OCI-LY7 (cell line): ENCODE results near the gene AGFG1. TPM values are rescaled to one million over a fixed set of nuclear protein-coding genes. Genes with fewer than 3 reads are reported as not detected.
"Not testable (repeated sequence)": the region's sequence is repeated elsewhere in the genome, so short reads cannot be mapped to it uniquely, and the experiment has no call there.

ENCODE experiments used
- BruUV-seq: library from RNA; stranded (reverse); fragments of 400-500 nt; replicated peaks from 2 replicates; lab custom pipeline; 2021; lab: Mats Ljungman, UMichigan
- CTCF ChIA-PET: fragments of 300-600 bp; sonication (Branson Sonifier 250); formaldehyde crosslinking; loops from one replicate; lab custom pipeline; 2022; ENCODE audit warnings: antibody characterized with exemption; ENCODE audit not compliant: unreplicated experiment; lab: Charles Lee
- POLR2A ChIA-PET: fragments of 300-600 bp; sonication (Branson Sonifier 250); formaldehyde crosslinking; loops from one replicate; lab custom pipeline; 2022; ENCODE audit warnings: antibody characterized with exemption; lab: Charles Lee
- DNase-seq: peaks from one replicate; pipeline ENCODE4 v3.0.0-alpha.2; 2015; ENCODE audit warnings: low spot score
- H2AFZ ChIP-seq: fragments of 200-600 bp; sonication (generic), shearing (Covaris generic); 2 replicates; pipeline ENCODE4 v1.6.1; 2014; ENCODE audit warnings: mild to moderate bottlenecking, antibody characterized with exemption, low read length, moderate library complexity
- H3K27ac ChIP-seq: fragments of 200-600 bp; sonication (generic); 2 replicates; pipeline ENCODE4 v1.5.1; 2014; ENCODE audit warnings: mixed run types, low read depth, mild to moderate bottlenecking, moderate library complexity, low read length, inconsistent platforms; ENCODE audit not compliant: poor library complexity, severe bottlenecking
- H3K36me3 ChIP-seq: fragments of 200-600 bp; sonication (generic); 2 replicates; pipeline ENCODE4 v1.6.1; 2014; ENCODE audit warnings: mild to moderate bottlenecking, antibody characterized with exemption, low read length, moderate library complexity, mixed read lengths; ENCODE audit not compliant: insufficient read depth
- H3K4me1 ChIP-seq: fragments of 200-600 bp; sonication (generic); 2 replicates; pipeline ENCODE4 v1.5.1; 2014; ENCODE audit warnings: mild to moderate bottlenecking, low read length; ENCODE audit not compliant: insufficient read depth, poor library complexity, severe bottlenecking
- H3K4me2 ChIP-seq: fragments of 200-600 bp; sonication (generic); 2 replicates; pipeline ENCODE4 v1.6.1; 2014; ENCODE audit warnings: mild to moderate bottlenecking, low read length
- H3K4me3 ChIP-seq: fragments of 200-600 bp; sonication (generic); 2 replicates; pipeline ENCODE4 v1.5.1; 2014; ENCODE audit warnings: mild to moderate bottlenecking, low read depth, low read length; ENCODE audit not compliant: poor library complexity, severe bottlenecking
- H3K79me2 ChIP-seq: fragments of 200-600 bp; sonication (generic); 2 replicates; pipeline ENCODE4 v1.6.1; 2016; ENCODE audit warnings: low read depth, mild to moderate bottlenecking, low read length, moderate library complexity, mixed read lengths; ENCODE audit not compliant: insufficient read depth
- H3K9me2 ChIP-seq: fragments of 200-600 bp; sonication (generic); 2 replicates; pipeline ENCODE4 v1.6.1; 2016; ENCODE audit warnings: mild to moderate bottlenecking, low read length, mixed read lengths; ENCODE audit not compliant: insufficient read depth
- H3K9me3 ChIP-seq: fragments of 200-600 bp; sonication (generic); 2 replicates; pipeline ENCODE4 v1.6.1; 2014; ENCODE audit warnings: mild to moderate bottlenecking, mixed run types, low read length, mixed read lengths
- H4K20me1 ChIP-seq: fragments of 200-600 bp; sonication (generic); 2 replicates; pipeline ENCODE4 v1.6.1; 2014; ENCODE audit warnings: mild to moderate bottlenecking, antibody characterized with exemption, low read length, moderate library complexity, mixed read lengths; ENCODE audit not compliant: insufficient read depth
- CTCF ChIP-seq: fragments of 200-600 bp; sonication (generic); conservative IDR thresholded peaks from 2 replicates; pipeline ENCODE4 v1.5.1; 2014; ENCODE audit warnings: mild to moderate bottlenecking, antibody characterized with exemption, low read length, moderate library complexity, mixed read lengths
- EZH2phosphoT487 ChIP-seq: fragments of 200-600 bp; sonication (generic); IDR thresholded peaks from 2 replicates; pipeline ENCODE4 v1.6.1; 2018; ENCODE audit warnings: low read depth, borderline replicate concordance, mild to moderate bottlenecking, mixed run types, antibody characterized with exemption, low read length, moderate library complexity, mixed read lengths
- intact Hi-C: fragments of 100-400 bp; cut with micrococcal nuclease; formaldehyde crosslinking; loops from one replicate; pipeline ENCODE4 v1.10.0; 2022; ENCODE audit not compliant: unreplicated experiment
- total RNA-seq, 2 experiments: library from RNA; depleted of rRNA in 1 of 2; stranded (reverse); fragments of >200 nt in 1 of 2; shearing (Covaris generic) in 1 of 2; gene quantifications; 2 replicates each; pipeline ENCODE4 v1.2.3, GENCODE V29; 2014 to 2022

The AGFG1 gene
- total RNA-seq, 2 experiments from 2014 or later: 37.6 to 65.4 TPM

GRCh38 chr2:227536445-227536844 is 64.5 kb downstream of the AGFG1 start:
- Histone ChIP-seq H3K9me2 (no peaks in the 10 kb centered on the region), H3K79me2 (no peaks in the 10 kb centered on the region), H2AFZ (no peak overlapping the region), H3K36me3 (peaks cover 80% of the 10 kb centered on the region), H3K4me3 (no peak overlapping the region), H3K4me2 (no peak overlapping the region), H4K20me1 (no peaks in the 10 kb centered on the region), H3K9me3 (no peaks in the 10 kb centered on the region), H3K4me1 (peaks cover 7% of the 10 kb centered on the region), H3K27ac (no peak overlapping the region)
- ChIA-PET CTCF (no interaction called here), POLR2A (no interaction called here)
- intact Hi-C loops: no loop called here
- TF ChIP-seq CTCF: no peak
- TF ChIP-seq EZH2phosphoT487: no peak
- no peak for DNase-seq
- BruUV-seq: no TSS peak

GRCh38 chr2:227539465-227539956 is 67.6 kb downstream of the AGFG1 start:
- no peak overlapping the region for H3K27ac ChIP-seq
- DNase-seq: no peak
- no peaks in the 10 kb centered on the region for H4K20me1 ChIP-seq
- CTCF ChIA-PET: no interaction called here
- no peak overlapping the region for H2AFZ ChIP-seq
- H3K36me3 ChIP-seq: peaks cover 54% of the 10 kb centered on the region
- H3K4me2 ChIP-seq: no peak overlapping the region
- H3K4me3 ChIP-seq: no peak overlapping the region
- H3K9me2 ChIP-seq: no peaks in the 10 kb centered on the region
- BruUV-seq: no TSS peak
- no peak for TF ChIP-seq CTCF
- no peak for TF ChIP-seq EZH2phosphoT487
- H3K79me2 ChIP-seq: no peaks in the 10 kb centered on the region
- intact Hi-C loops: no loop called here
- no peaks in the 10 kb centered on the region for H3K9me3 ChIP-seq
- POLR2A ChIA-PET: interaction anchor here (0.6 to 0.7 kb wide), 3 partner anchors 14 to 365 kb away, joined by 3 to 4 read pairs (median 3); no protein-coding TSS in a partner anchor
- peaks cover 4% of the 10 kb centered on the region for H3K4me1 ChIP-seq

GRCh38 chr2:227540352-227540751 is 68.4 kb downstream of the AGFG1 start:
- H3K79me2 ChIP-seq, DNase-seq, H2AFZ ChIP-seq, H3K27ac ChIP-seq, H3K9me3 ChIP-seq, CTCF ChIA-PET, BruUV-seq, H4K20me1 ChIP-seq, H3K4me1 ChIP-seq, H3K4me3 ChIP-seq, H3K4me2 ChIP-seq, H3K9me2 ChIP-seq, intact Hi-C loops: not testable (repeated sequence)
- peaks cover 55% of the 10 kb centered on the region for H3K36me3 ChIP-seq
- POLR2A ChIA-PET: interaction anchor here (0.6 kb wide), 1 partner anchor 13 kb away, joined by 3 read pairs; no protein-coding TSS in a partner anchor
